Anterior cingulate cortex (tissue), 58 donors: ENCODE data around the gene SPIN1.
"Not testable (repeated sequence)": the region's sequence is repeated elsewhere in the genome, so short reads cannot be mapped to it uniquely, and the experiment has no call there.

Source experiments
- DNase-seq, 58 donors: peaks; one replicate each; lab custom pipeline; 2025; lab: John Stamatoyannopoulos, UW

SPIN1 gene

GRCh38 chr9:88388203-88388885, at the start of gene SPIN1:
SPIN1 (plus strand) TSS chr9:88388444; CDS start chr9:88426540, 38,096 bp downstream.
- DNase-seq: peak in 53 of 58 donors; percentile 14 to 83 (median 65)

- DNase-seq: no peak
Measured at GRCh38 chr9:88339317-88339716, 48.9 kb upstream of the SPIN1 start.

GRCh38 chr9:88342246-88342645, 46.0 kb upstream of the SPIN1 start:
- DNase-seq: no peak

- no peak for DNase-seq
Measured at GRCh38 chr9:88344013-88344412, 44.2 kb upstream of the SPIN1 start.

GRCh38 chr9:88350354-88350753, 37.9 kb upstream of the SPIN1 start:
- not testable (repeated sequence) for DNase-seq

- no peak for DNase-seq
Measured at GRCh38 chr9:88355166-88355565, 33.1 kb upstream of the SPIN1 start.

- not testable (repeated sequence) for DNase-seq
Measured at GRCh38 chr9:88357250-88357649, 31.0 kb upstream of the SPIN1 start.

GRCh38 chr9:88358723-88359122, 29.5 kb upstream of the SPIN1 start:
- no peak for DNase-seq

- no peak for DNase-seq
Measured at GRCh38 chr9:88359974-88360373, 28.3 kb upstream of the SPIN1 start.

GRCh38 chr9:88362681-88363080, 25.6 kb upstream of the SPIN1 start:
- no peak for DNase-seq

GRCh38 chr9:88363661-88364060, 24.6 kb upstream of the SPIN1 start:
- no peak for DNase-seq

- DNase-seq: no peak
Measured at GRCh38 chr9:88364706-88365105, 23.5 kb upstream of the SPIN1 start.

GRCh38 chr9:88370346-88370745, 17.9 kb upstream of the SPIN1 start:
- no peak for DNase-seq

- no peak for DNase-seq
Measured at GRCh38 chr9:88372103-88372654, 16.1 kb upstream of the SPIN1 start.

GRCh38 chr9:88373045-88373444, 15.2 kb upstream of the SPIN1 start:
- DNase-seq: no peak

- DNase-seq: no peak
Measured at GRCh38 chr9:88378317-88378716, 9.9 kb upstream of the SPIN1 start.

- DNase-seq: no peak
Measured at GRCh38 chr9:88379352-88379751, 8.9 kb upstream of the SPIN1 start.

- DNase-seq: no peak
Measured at GRCh38 chr9:88380118-88380517, 8.1 kb upstream of the SPIN1 start.

- not testable (repeated sequence) for DNase-seq
Measured at GRCh38 chr9:88381322-88381721, 6.9 kb upstream of the SPIN1 start.

- no peak for DNase-seq
Measured at GRCh38 chr9:88383176-88383575, 5.1 kb upstream of the SPIN1 start.

GRCh38 chr9:88386137-88386536, 2.1 kb upstream of the SPIN1 start:
- not testable (repeated sequence) for DNase-seq

GRCh38 chr9:88387036-88387551, 1.1 kb upstream of the SPIN1 start:
- DNase-seq: peak in 9 of 58 donors; percentile 17 to 56 (median 44)
